Hepatocyte (in vitro differentiated cells): Measurements from ENCODE around the gene TM9SF2. TPM values are rescaled to one million over a fixed set of nuclear protein-coding genes. Genes with fewer than 3 reads are reported as not detected.

ENCODE experiments used
- DNase-seq: peaks from one replicate; pipeline ENCODE4 v3.0.0-alpha.2; 2016; ENCODE audit warnings: low spot score
- H2AFZ ChIP-seq: fragments of 200-600 bp; sonication (generic); 2 replicates; pipeline ENCODE4 v1.6.0; 2016; ENCODE audit warnings: antibody characterized with exemption, mild to moderate bottlenecking
- H3K27ac ChIP-seq: fragments of 200-600 bp; sonication (generic); 2 replicates; pipeline ENCODE4 v1.5.1; 2016; ENCODE audit warnings: mild to moderate bottlenecking
- H3K27me3 ChIP-seq: fragments of 200-600 bp; sonication (generic); 2 replicates; pipeline ENCODE4 v1.6.1; 2016
- H3K36me3 ChIP-seq: fragments of 200-600 bp; sonication (generic); replicated peaks from 2 replicates; pipeline ENCODE4 v1.5.1; 2016; ENCODE audit warnings: low read depth; ENCODE audit not compliant: insufficient read depth
- H3K4me1 ChIP-seq: fragments of 200-600 bp; sonication (generic); 2 replicates; pipeline ENCODE4 v1.5.1; 2016; ENCODE audit warnings: mild to moderate bottlenecking, moderate library complexity; ENCODE audit not compliant: insufficient read depth
- H3K4me2 ChIP-seq: fragments of 200-600 bp; sonication (generic); 2 replicates; pipeline ENCODE4 v1.6.0; 2016
- H3K4me3 ChIP-seq: fragments of 200-600 bp; sonication (generic); 2 replicates; pipeline ENCODE4 v1.5.1; 2016; ENCODE audit warnings: mild to moderate bottlenecking
- H3K79me2 ChIP-seq: fragments of 200-600 bp; sonication (generic); 2 replicates; pipeline ENCODE4 v1.6.0; 2017; ENCODE audit warnings: mild to moderate bottlenecking
- H3K9me2 ChIP-seq: fragments of 200-600 bp; sonication (generic); replicated peaks from 2 replicates; pipeline ENCODE4 v1.6.0; 2017; ENCODE audit warnings: mild to moderate bottlenecking; ENCODE audit not compliant: insufficient read depth
- H3K9me3 ChIP-seq: fragments of 200-600 bp; sonication (generic); 2 replicates; pipeline ENCODE4 v1.5.1; 2016; ENCODE audit warnings: low read depth, mild to moderate bottlenecking
- H4K20me1 ChIP-seq: fragments of 200-600 bp; sonication (generic); 2 replicates; pipeline ENCODE4 v1.6.0; 2016; ENCODE audit warnings: mild to moderate bottlenecking; ENCODE audit not compliant: insufficient read depth, poor library complexity, severe bottlenecking
- EZH2 ChIP-seq: fragments of 200-600 bp; sonication (generic); IDR thresholded peaks from 2 replicates; pipeline ENCODE4 v1.6.1; 2016; ENCODE audit warnings: antibody characterized with exemption, mild to moderate bottlenecking, borderline replicate concordance
- EZH2phosphoT487 ChIP-seq: fragments of 200-600 bp; sonication (generic); IDR thresholded peaks from one replicate; pipeline ENCODE4 v1.6.1; 2018; ENCODE audit warnings: antibody characterized with exemption, mild to moderate bottlenecking, low read depth, moderate library complexity; ENCODE audit not compliant: unreplicated experiment, severe bottlenecking
- WGBS: methylation state at CpG from one replicate; pipeline ENCODE4 v1.1.6; 2016; ENCODE audit warnings: low lambda C conversion rate; ENCODE audit errors: missing lambda C conversion rate; 5-methylcytosine and 5-hydroxymethylcytosine counted together
- polyA plus RNA-seq: library from polyadenylated mRNA; unstranded; fragments of >200 nt; fragmentation: Nextera tagmentation; extraction: Ambion mirVana; gene quantifications from 2 replicates; pipeline ENCODE4 v1.2.1, GENCODE V29; 2016
- total RNA-seq: library from RNA; depleted of rRNA; stranded (reverse); fragments of >200 nt; gene quantifications from 2 replicates; pipeline ENCODE4 v1.2.3, GENCODE V29; 2014
- TF ChIP-seq, protein P1 (sequence below): fragments of 200-600 bp; sonication (generic); IDR thresholded peaks from 2 replicates; pipeline ENCODE4 v1.5.1; 2016; ENCODE audit warnings: antibody characterized with exemption, mild to moderate bottlenecking; ENCODE audit not compliant: poor library complexity

Gene TM9SF2
- total and polyA plus RNA-seq, 2 experiments from 2014 or later, result 184 to 280 TPM

DNA sequence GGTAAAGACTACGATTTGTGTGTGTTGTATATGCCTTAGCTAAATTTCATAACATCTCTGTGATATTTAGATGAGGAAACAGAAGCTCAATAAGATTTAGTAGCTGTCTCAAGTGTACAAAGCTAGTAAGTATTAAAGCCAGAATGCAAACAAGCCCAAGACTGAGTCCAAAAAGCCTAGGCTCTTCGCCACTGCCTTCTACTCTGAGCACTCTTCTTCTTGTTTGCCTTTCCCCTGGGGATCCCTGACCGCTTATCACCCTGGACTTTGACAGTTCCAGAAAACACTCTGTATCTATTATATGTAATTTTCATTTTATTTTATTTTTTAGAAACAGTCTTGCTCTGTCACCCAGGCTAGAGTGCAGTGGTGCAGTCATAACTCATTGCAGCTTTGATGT, 5.8 kb downstream of the TM9SF2 start:
- WGBS, result 75% methylated on average over 3 of the region's 3 CpGs
- H3K4me1 ChIP-seq, result peaks cover 30% of the 10 kb centered on the region

DNA sequence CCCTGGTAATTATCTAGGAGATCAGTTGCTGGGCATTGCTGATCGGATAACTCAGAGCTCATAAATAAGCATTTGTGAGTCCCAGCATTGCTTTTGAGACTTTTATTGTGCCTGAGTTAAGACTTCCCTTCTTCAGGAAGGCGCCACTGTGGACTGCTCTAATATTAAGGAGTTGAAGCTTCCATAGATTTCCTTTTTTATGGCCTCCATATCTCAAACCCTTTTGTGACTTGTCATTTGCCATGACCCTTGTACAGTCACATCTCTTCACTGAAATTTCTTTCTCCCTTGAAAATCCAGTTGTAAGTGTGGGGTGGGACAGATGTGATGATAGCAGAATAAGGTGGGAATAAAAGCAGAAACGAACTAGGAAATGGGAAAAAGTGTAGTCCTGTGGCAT, 6.3 kb downstream of the TM9SF2 start:
- Histone ChIP-seq H3K27me3 (no peaks in the 10 kb centered on the region), H3K4me1 (peaks cover 30% of the 10 kb centered on the region), H3K27ac (peak overlapping the region; percentile 66), H3K4me3 (no peak overlapping the region), H3K9me2 (no peaks in the 10 kb centered on the region), H3K9me3 (peaks cover 4% of the 10 kb centered on the region), H2AFZ (no peak overlapping the region), H3K4me2 (peak overlapping the region; percentile 82), H3K79me2 (peaks cover 100% of the 10 kb centered on the region), H3K36me3 (no peaks in the 10 kb centered on the region), H4K20me1 (peaks cover 81% of the 10 kb centered on the region)
- TF ChIP-seq, protein P1, sequence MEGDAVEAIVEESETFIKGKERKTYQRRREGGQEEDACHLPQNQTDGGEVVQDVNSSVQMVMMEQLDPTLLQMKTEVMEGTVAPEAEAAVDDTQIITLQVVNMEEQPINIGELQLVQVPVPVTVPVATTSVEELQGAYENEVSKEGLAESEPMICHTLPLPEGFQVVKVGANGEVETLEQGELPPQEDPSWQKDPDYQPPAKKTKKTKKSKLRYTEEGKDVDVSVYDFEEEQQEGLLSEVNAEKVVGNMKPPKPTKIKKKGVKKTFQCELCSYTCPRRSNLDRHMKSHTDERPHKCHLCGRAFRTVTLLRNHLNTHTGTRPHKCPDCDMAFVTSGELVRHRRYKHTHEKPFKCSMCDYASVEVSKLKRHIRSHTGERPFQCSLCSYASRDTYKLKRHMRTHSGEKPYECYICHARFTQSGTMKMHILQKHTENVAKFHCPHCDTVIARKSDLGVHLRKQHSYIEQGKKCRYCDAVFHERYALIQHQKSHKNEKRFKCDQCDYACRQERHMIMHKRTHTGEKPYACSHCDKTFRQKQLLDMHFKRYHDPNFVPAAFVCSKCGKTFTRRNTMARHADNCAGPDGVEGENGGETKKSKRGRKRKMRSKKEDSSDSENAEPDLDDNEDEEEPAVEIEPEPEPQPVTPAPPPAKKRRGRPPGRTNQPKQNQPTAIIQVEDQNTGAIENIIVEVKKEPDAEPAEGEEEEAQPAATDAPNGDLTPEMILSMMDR, result no peak
- TF ChIP-seq EZH2, result no peak
- 72% methylated on average over 3 of the region's 3 CpGs for WGBS
- DNase-seq, result peak; percentile 20

More for the DNA sequence above, 5.8 kb downstream of the TM9SF2 start:
- Histone ChIP-seq H3K27ac (peak overlapping the region; percentile 66), H3K9me3 (peaks cover 4% of the 10 kb centered on the region), H3K4me3 (no peak overlapping the region), H3K4me2 (peak overlapping the region; percentile 82), H2AFZ (no peak overlapping the region), H3K36me3 (no peaks in the 10 kb centered on the region), H3K27me3 (no peaks in the 10 kb centered on the region), H3K9me2 (no peaks in the 10 kb centered on the region), H3K79me2 (peaks cover 100% of the 10 kb centered on the region), H4K20me1 (peaks cover 78% of the 10 kb centered on the region)
- TF ChIP-seq, protein P1, result no peak
- TF ChIP-seq EZH2phosphoT487 (no peak), EZH2 (no peak)
- DNase-seq, result no peak

DNA sequence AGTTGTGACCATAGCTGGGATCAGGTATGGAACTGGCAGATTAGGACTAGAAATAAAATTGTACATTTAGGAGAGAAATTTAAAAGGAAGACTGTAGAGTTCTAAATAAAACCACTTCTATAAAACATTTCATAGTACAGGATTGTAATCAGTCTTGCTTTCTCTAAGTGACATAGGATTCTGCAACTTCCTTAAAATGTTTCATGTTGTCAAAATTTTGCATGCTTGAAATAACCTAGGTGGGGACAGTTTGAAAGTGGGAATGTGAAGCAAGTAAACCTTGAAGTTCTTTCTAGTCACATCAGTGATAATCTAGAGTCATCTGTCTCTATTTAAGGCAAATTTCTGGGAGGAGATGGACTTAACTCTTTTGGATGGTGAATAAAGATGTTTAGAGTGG, 6.7 kb downstream of the TM9SF2 start:
- H2AFZ ChIP-seq, result no peak overlapping the region
- no peaks in the 10 kb centered on the region for H3K9me2 ChIP-seq
- peaks cover 28% of the 10 kb centered on the region for H3K4me1 ChIP-seq
- H3K4me3 ChIP-seq, result no peak overlapping the region
- peaks cover 81% of the 10 kb centered on the region for H4K20me1 ChIP-seq
- no peaks in the 10 kb centered on the region for H3K27me3 ChIP-seq
- peak overlapping the region; percentile 82 for H3K4me2 ChIP-seq
- TF ChIP-seq EZH2phosphoT487 (no peak), EZH2 (no peak)
- TF ChIP-seq, protein P1, result no peak
- DNase-seq, result no peak
- no peaks in the 10 kb centered on the region for H3K36me3 ChIP-seq
- H3K27ac ChIP-seq, result peak overlapping the region; percentile 66
- peaks cover 4% of the 10 kb centered on the region for H3K9me3 ChIP-seq
- peaks cover 100% of the 10 kb centered on the region for H3K79me2 ChIP-seq

DNA sequence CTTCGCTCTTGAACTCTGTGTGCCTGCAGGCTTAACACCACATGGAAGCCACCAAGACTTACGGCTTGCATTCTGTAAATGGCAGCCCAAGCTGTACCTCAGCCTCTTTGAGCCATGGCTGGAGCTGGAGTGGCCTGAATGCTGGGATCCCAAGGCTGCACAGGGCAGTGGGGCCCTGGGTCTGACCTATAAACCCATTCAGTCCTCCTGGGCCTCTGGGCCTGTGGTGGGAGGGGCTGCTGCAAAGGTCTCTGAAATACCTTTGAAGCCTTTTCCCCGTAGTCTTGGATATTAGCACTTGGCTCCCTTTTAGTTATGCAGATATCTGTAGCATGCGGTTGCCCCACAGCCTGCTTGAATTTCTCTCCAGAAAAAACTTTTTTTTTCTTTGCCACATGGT, 8.2 kb downstream of the TM9SF2 start:
- H3K4me3 ChIP-seq, result no peak overlapping the region
- no peak overlapping the region for H3K4me2 ChIP-seq
- no peak for DNase-seq
- H2AFZ ChIP-seq, result no peak overlapping the region
- H3K4me1 ChIP-seq, result peaks cover 21% of the 10 kb centered on the region
- no peaks in the 10 kb centered on the region for H3K27me3 ChIP-seq
- peaks cover 84% of the 10 kb centered on the region for H4K20me1 ChIP-seq
- peaks cover 100% of the 10 kb centered on the region for H3K79me2 ChIP-seq
- 96% methylated on average over 4 of the region's 4 CpGs for WGBS
- H3K9me3 ChIP-seq, result peaks cover 4% of the 10 kb centered on the region
- H3K36me3 ChIP-seq, result no peaks in the 10 kb centered on the region
- TF ChIP-seq EZH2, result no peak
- TF ChIP-seq, protein P1, result no peak
- TF ChIP-seq EZH2phosphoT487, result no peak
- no peaks in the 10 kb centered on the region for H3K9me2 ChIP-seq
- H3K27ac ChIP-seq, result no peak overlapping the region
